Stimulated activated CD4-positive, alpha-beta T cell treated with anti-CD3 and anti-CD28 coated beads, Interleukin-15, amount 100 ng/mL, for 48 hours (primary cell): Measurements from ENCODE around the gene THSD4.

Experiments
- DNase-seq, 2 donors: peaks; one replicate each; pipeline ENCODE4 v3.0.0-alpha.2; 2020; ENCODE audit warnings: low read depth in 2 of 2

Gene THSD4

GRCh38 chr15:71543413-71543812 lies 428.1 kb downstream of the THSD4 start:
- DNase-seq: no peak

DNA sequence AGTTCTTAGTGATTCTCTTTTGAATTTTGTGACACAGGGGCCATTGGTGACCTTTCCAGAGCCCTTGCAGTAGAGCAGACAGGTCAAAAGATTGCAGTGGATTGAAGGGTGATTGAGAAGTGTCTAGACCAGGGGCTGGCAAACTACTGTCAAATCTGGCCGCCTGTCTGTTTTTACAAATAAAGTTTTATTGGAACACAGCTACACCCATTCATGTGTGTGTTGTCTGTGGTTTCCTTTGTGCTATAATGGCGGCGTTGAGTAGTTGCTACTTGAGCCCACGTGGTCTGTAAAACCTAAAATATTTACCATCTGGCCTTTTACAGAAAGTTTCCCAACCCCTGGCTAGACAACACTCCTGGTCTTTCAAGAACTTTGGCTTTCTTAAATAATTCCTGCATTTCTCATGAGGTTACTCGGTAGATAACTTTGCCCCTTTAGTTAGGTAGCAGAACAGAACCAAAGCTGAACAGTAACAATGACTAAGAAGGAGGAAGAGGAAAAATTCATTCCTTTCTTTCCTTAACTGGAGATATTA lies 430.0 kb downstream of the THSD4 start:
- no peak for DNase-seq

- DNase-seq: no peak
Measured at GRCh38 chr15:71545923-71546322, 430.7 kb downstream of the THSD4 start.

GRCh38 chr15:71547011-71547410 lies 431.7 kb downstream of the THSD4 start:
- DNase-seq: no peak

DNA sequence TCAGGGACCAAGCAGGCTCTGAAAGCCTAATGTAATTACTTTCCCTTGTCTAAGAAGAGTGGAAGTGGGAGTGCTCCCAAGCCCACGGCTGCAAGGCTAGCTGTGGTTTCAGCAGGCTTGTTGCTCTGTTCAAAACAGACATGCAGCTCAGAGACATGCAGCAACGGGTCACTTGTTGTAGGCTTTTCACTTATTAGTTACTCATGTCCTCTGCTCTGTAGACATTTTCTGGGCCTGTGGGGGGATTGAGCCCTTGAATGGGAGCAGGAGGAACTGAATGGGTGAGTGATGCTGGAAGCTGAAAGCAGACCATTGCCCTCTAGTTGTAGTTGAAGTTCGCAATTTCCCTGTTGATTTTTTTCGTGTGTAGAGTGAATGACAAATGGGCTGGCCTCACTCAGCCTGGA lies 433.1 kb downstream of the THSD4 start:
- DNase-seq: no peak

DNA sequence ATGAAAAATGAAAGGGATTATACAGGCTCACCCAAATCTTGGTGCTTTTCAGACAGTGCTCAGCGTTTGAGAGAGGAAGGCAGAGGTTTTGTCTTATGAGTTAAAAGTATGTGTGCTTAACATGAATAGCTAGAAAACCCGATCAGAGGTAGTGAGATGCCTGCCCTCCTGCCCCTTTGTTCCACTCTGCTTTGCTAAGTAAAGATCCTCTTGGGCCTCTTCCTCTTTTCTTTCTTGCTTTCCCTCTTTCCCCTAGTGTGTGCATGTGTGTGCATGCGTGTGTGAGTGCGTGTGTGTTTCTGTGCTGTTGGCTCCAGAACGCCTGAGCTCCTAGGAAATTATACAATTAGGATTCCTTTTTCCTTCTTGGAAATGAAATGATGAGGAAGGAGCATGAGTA lies 433.8 kb downstream of the THSD4 start:
- no peak for DNase-seq

DNA sequence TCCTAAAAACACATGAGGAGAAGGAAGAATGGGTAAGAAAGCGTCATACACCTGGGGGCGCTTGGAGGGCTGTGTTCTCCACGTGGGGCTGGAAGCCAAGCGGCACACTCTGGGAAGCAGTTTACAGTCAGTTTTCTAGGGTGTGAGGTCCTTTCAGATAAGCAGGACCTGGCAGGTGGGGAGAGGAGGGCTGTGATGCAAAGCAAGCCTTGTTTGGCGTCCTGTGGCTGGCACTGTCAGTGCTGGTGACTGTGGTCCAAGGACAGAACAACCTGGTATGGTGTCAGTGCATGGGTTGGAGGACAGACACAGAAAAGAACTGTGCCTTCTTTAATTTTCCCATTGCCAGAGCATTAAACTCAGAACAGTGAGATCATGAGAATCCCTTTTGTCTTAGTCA lies 434.4 kb downstream of the THSD4 start:
- no peak for DNase-seq

GRCh38 chr15:71551566-71551965 lies 436.3 kb downstream of the THSD4 start:
- no peak for DNase-seq

DNA sequence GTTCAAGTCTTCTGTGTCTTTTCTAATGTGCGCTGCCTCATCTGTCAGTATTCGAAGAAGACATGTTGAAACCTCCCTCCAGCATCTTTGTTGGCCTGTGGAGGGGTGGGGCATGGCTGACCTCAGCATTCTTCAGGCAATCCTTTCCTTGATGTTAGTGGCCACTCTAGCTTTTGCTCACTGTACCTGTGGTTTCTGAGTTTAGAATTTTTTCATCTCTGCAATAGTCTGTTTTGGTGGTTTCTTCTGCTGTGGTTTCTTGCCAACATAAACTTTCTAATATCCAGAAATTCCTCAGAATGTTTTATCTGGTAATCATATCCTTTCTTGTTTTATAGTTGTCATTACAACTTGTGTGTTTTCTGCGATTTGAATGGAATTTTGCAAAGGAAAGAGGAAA lies 443.8 kb downstream of the THSD4 start:
- DNase-seq: no peak

DNA sequence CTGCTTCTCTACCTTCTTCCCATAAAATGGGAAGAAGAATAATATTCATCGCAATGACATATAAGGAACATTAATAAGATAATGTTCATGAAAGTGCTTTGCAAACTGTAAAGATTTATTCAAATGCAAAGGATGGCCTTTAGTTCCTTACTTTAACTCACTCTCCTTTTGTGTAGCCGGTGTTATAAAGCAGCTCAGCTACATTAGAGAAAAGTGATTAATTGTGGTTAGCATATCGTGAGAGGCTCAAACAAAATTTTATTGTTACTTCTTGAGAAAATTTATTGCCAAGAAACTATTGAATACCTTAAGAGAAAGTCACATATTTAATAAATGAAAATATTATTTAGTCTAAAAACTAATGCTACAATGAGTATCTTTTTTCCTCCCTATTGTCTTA lies 444.3 kb downstream of the THSD4 start:
- DNase-seq: no peak

- no peak for DNase-seq
Measured at GRCh38 chr15:71562251-71562650, 447.0 kb downstream of the THSD4 start.

- no peak for DNase-seq
Measured at GRCh38 chr15:71564217-71564616, 448.9 kb downstream of the THSD4 start.

GRCh38 chr15:71565006-71565405 lies 449.7 kb downstream of the THSD4 start:
- DNase-seq: no peak

- DNase-seq: no peak
Measured at GRCh38 chr15:71565631-71566160, 450.4 kb downstream of the THSD4 start.

DNA sequence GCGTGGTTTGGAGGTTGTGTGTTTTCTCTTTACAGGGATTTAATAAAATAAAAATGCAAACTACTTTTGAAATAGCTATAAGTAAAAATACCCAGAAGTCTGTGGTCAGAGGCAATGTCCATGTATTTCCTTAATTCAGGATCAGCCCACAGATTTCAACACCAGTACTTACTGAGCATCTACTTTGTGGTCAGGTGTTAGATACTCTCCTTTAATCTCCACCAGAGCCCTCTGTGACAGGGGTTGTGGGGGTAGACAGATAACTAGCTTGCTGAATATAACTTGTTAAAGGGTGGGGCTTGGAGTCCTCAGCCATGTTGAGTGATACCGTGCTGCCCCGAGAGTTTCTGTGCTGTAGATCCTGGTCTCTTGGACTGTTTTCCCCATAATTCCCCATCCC lies 451.0 kb downstream of the THSD4 start:
- no peak for DNase-seq

DNA sequence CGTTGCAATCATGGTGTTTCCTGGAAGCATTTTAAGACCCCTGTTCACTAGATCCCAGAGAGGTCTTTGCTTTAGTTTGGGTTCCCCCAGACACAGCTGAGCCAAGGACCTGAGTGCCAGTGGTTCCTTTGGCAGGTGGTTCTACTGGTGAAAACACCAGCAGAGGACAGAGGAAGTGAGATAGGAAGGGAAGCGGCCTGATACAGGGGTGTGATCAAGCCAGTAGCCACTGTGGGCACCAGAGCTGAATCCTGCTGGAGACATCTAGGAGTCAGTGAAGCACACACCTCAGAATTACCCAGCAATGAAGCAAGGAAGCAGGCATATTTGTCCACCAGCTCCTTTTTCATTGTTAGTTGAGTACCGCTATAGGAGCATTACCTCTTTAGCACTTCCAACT lies 451.9 kb downstream of the THSD4 start:
- DNase-seq: no peak

DNA sequence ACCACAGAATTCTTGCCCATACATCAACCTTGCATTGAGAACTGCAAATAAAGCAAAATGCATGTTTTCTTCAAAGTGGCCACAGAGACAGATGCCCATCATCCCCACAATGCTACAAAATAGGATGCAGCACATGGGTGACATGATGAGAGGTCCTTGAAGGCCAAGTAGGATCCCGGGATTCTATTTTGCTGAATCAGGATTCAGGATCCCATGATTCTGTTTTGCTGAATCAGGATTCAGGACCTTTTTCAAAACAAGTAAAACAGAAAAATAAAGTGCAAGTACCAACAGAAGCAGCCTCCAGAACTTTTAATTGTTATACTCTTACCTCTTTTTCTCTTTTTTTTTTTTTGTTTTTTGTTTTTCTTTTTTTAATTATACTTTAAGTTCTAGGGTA lies 453.0 kb downstream of the THSD4 start:
- no peak for DNase-seq

DNA sequence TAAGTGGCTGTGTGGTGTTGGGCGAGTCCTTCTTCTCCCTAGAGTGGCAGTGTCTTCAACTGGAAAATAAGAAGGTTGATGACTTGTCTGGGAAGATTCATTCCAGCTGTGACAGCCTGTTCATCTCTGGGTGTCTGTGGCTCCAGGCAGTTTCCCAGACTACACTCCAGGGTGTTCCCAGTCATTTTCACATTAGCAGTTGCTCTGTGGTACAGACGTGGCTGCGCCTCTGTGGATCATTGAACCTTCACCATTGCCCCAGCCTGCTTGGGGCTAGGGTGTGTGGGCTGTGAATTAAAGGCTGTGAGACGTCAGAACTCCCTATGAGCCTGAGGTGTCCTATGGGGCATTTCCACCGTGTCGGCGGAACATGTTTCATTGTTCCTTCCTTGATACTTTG lies 455.5 kb downstream of the THSD4 start:
- no peak for DNase-seq

DNA sequence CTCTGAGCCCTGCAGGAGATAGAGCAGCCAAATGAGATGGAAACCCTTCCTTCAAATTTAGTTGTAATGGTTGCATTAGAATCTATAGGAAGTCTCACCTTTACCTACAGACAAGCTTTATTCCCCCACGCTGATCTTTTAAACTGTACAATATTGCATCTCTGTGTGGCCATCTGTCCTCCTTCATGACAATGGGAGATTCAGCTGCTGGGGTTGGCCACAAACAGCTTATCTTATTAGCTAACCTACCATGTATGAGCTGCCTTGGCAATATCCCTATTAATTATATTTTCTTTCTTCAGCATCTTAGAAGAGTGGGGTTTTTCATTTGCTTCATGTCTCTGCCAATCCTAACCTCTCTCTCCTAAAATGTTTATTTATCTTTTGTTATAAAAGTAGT lies 456.4 kb downstream of the THSD4 start:
- DNase-seq: no peak

- no peak for DNase-seq
Measured at GRCh38 chr15:71572452-71573053, 457.3 kb downstream of the THSD4 start.

GRCh38 chr15:71573599-71573998 lies 458.3 kb downstream of the THSD4 start:
- DNase-seq: no peak

DNA sequence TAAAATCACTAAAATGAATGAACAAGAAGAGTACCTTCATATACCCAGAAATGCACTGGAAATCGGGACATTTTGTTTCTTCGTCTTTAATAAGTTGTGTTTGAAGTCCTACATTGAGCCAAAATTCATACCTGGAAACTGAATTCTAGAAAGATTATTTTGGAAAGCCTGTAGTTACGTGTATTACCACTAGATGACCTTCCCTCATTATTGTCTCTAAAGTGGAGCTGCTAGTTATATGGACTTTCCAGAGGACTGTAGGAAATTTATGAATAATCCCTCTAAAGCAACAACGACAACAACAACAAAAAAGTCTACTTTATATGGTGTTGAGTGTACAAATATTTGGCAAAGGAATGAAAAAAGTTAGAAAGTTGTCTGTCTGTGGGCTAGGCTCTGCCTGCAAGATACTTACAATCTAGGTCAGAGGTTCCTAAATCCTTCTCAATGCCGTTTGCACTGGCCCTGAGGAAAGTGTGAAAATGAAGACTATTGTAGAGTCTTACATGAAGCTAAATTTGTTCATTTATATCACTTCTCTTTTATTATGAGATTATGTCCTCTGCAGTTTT lies 460.3 kb downstream of the THSD4 start:
- no peak for DNase-seq

DNA sequence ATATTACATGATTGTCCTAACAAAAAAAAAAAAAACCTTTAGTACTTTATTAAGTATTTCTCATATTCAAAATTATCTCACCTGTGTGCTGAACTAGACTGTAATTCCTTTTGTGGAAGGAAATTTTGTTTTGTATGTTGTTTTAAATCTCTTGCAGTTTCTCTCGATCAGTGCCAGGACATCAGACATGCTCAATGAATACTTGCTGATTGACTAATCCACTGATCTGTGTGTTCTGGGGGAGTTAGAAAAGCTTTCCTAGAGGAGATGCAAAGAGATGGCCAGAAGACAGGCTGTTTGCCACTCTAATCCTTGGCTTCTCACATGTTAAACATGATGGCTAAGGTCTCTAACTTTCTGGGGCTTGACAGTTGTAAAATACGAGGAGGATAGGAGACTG lies 461.8 kb downstream of the THSD4 start:
- DNase-seq: no peak
